ENCODE data around the gene CNDP1. TPM values are rescaled to one million over a fixed set of nuclear protein-coding genes. Genes with fewer than 3 reads are reported as not detected.

Gene CNDP1
- 0.12 TPM in 1 of 2 replicates, not detected in the other for total RNA-seq

GRCh38 chr18:74534150-74534969 lies at the start of gene CNDP1:
CNDP1 (plus strand) TSS chr18:74534500; CDS start chr18:74534668, 168 bp downstream.

GRCh38 chr18:74495581-74496507 lies 38.5 kb upstream of the CNDP1 start, which contains the start of gene CNDP2:
CNDP2 (plus strand) TSS chr18:74496363; CDS start chr18:74499974, 3,611 bp downstream.

GRCh38 chr18:74597662-74598349 lies 63.5 kb downstream of the CNDP1 start, which contains the start of gene ZNF407:
ZNF407 (plus strand) TSS chr18:74597870; CDS start chr18:74631020, 33,150 bp downstream.

Other genes with a start within 250 kb of the CNDP1 start
- gene CYB5A, start 242.5 kb upstream of the CNDP1 start, total RNA-seq, result 54.6 and 57.9 TPM in 2 replicates
- gene C18orf63, start 218.7 kb upstream of the CNDP1 start, total RNA-seq, result not detected in 2 replicates
- gene DIPK1C, start 77.2 kb upstream of the CNDP1 start, total RNA-seq, result not detected in 2 replicates
- gene CNDP2, start 38.1 kb upstream of the CNDP1 start, total RNA-seq, result 123 and 129 TPM in 2 replicates
- 18.9 and 22.7 TPM in 2 replicates for gene ZNF407, start 63.4 kb downstream of the CNDP1 start, total RNA-seq

Measured in uterine smooth muscle cell (primary cell).